NCI-H146 treated with DMSO at 0.1 percent for 48 hours (cell line): ENCODE results near the gene CDH4.

Experiments used
- DNase-seq: peaks from one replicate; lab custom pipeline; 2025; ENCODE audit not compliant: unreplicated experiment; lab: John Stamatoyannopoulos, UW

The CDH4 gene

GRCh38 chr20:61570646-61571195 is 318.7 kb downstream of the CDH4 start:
- DNase-seq, result no peak

GRCh38 chr20:61571221-61571620 is 319.2 kb downstream of the CDH4 start:
- no peak for DNase-seq

- DNase-seq, result no peak
Observed at GRCh38 chr20:61571916-61572711, 320.1 kb downstream of the CDH4 start.

DNA sequence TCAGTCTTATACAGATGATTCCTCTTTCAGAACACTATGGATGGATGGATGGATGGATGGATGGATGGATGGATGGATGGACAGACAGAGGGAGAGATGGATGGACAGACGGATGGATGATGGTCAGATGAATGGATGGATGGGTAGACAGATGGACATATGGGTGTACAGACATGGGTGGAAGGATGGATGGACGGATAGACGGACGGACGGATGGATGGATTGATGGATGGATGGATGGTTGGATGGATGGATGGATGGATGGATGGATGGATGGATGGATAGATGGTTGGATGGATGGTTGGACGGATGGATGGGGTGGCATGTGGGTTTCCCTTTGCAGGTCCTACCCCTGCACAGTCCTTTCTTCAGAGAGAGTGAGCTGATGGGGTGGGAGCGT is 320.7 kb downstream of the CDH4 start:
- DNase-seq, result no peak

GRCh38 chr20:61573415-61574305 is 321.6 kb downstream of the CDH4 start:
- no peak for DNase-seq

DNA sequence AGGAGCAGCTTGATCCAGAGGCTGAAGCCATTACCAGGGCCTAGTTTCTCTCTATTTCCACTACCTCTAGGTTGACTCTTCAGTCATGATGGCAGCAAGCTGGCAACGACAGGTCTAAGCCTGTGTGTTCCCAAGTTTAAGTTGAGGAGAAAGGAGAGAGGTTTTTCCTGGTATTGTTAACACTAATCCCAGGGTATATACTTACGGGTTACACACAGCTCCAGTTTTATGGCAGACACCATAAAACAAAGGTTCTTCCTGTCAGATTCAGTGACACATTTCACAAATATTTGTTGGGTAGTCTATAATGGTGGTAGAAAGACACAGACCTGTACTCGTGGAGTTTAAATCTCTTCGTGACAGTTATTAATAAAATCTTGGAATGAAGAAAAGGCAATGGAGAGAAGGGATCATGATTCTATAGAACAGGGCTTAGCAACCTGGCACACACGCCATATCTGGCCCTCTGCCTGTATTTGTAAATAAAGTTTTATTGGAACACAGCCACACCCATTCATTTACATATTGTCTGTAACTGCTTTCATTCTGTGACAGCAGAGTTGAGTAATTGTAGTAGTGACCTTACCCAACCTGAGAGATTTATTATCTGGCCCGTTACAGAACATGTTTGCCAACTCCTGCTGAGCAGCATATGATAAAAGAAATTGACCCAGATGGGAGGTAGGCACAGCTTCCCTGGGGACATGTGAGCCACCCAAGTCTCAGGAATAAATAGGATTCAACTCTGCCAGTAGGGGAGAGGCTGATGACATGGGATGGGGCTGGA is 323.3 kb downstream of the CDH4 start:
- DNase-seq, result no peak

GRCh38 chr20:61576372-61576771 is 324.3 kb downstream of the CDH4 start:
- no peak for DNase-seq

GRCh38 chr20:61577065-61577464 is 325.0 kb downstream of the CDH4 start:
- DNase-seq, result no peak

GRCh38 chr20:61579908-61580307 is 327.8 kb downstream of the CDH4 start:
- DNase-seq, result no peak

DNA sequence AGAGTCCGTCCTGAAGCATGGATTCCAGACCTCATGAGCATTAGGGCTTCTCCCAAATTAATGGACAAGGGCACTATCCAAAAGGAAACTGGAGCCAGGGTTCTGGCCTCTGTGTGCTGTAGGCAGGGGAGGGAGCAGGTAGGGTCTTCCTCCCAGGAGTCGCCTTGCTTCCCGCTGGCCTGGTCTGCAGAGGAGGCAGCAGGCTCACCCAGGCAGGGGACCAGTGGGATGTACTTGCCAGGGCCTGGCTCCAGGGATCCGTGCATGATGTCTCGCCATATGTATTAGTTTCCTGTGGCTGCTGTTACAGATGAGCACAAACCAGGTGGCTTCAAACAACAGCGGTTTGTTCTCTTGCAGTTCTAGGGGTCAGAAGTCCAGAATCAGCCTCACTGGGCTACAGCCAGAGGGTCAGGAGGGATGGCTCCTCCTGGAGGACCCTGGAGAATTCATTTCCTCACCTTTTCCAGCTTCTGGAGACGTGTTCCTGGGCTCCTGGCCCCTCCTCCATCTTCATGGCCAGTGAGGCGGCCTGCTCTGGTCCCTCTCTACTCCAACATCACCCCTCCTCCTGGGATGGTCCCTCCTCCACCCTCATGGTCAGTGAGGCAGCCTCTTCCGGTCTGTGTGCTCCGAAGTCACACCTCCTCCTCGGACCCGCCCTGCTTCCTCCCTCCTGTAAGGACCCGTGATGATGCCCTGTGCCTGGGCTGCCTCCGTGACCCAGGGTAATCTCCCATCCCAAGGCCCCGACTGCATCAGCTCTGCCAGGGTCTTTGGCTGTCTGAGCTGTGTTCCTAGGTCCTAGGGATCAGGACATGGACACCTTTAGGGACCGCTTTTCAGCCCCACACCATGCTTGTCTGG is 329.1 kb downstream of the CDH4 start:
- DNase-seq, result no peak

DNA sequence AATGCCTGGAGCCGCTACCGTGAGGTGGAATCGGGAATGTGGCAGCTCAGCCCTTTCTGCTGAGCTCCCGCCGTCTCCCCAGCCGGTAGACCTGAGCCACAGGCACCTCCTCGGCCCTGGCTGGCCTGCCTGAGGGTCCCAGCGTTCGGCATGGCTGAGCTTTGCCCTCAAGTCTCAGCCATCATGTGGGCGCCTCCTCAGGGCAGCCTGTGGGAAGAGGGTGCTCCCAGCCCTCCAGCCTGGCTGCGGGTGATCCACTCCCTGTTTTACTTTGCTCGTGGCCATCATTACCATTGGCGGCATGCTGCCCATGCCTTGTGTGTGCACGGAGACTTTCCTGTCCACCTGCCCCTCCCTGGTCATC is 329.7 kb downstream of the CDH4 start:
- DNase-seq, result no peak

DNA sequence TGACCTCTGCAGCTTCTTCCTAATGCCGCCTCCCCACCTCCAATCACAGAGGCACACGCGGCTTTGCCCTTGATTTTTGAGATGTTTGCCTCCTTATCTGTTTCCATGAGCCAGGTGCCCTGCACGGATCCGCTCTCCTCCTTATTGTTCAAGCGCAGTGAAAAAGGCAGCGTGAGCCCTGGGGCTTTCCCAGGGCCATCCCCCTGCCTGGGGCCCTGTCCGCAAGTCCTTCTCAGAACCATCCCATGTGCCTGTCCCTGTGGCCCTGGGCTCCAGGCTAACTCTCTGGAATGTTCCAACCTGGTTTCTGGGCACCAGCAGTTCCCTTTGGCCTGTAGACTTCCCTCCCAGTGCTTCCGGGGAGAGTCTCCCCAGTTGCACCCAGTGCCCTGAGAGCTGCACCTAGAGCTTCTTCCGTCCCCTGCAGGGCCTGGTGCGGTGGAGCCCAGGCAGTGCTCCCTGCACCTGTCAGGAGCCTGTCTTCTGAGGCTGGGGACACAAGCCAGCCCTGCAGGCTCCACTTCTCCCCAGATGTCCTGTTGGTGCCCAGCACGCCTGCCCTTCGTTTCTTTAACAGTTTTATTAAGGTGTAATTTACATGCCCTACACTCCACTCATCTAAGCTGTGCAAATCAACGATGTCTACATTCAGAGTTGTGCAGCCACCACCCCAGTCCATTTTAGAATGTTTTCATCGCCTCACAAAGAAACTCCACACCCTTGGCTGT is 330.3 kb downstream of the CDH4 start:
- no peak for DNase-seq

DNA sequence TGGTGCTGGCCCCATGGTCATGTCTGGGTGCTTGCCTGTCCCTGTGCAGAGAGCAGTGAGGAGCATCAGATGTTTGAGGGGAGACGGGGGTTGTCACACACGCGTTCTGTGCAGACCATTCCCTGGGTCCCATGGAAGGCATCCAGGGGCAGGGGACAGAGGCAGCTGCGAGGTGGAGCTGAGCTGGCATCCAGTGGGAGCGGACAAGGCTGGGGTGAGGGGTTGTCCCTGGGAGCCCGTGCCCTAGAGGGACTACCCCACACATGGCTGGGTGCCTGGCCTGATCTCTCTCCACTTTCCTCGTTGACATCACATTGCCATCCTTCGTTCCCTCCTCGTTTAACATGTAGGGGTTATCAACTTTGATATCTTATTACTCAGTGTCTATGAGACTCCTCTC is 331.3 kb downstream of the CDH4 start:
- DNase-seq, result no peak

DNA sequence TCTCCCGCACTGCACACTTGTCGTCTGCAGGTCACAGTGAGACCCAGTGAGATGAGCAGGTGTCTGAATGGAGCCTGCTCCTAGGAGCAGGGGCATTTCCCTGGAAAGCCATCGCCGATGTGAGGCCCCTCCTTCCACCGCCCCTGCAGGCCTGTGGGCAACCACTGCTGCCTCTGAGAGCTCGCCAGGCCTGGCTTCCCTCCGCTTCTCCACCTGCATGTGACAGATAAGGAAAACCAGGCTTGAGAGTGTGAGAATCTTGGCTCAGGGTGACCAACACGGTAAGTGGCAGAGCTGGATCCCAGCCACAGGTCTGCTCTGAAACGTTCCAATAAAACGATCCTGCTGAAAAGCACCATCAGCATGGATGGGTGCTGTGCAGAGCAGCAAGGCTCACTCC is 332.8 kb downstream of the CDH4 start:
- DNase-seq, result no peak

DNA sequence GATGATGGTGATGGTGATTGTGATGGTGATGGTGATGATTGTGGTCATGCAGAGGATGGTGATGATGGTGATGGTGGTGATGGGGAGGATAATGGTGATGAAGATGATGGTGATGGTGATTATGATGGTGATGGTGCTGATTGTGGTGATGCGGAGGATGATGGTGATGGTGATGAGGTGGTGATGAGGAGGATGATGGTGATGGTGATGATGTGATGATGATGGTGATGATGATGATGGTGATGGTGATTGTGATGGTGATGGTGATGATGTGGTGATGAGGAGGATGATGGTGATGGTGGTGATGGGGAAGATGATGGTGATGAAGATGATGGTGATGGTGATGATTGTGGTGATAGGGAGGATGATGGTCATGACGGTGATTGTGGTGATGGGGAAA is 333.7 kb downstream of the CDH4 start:
- no peak for DNase-seq

DNA sequence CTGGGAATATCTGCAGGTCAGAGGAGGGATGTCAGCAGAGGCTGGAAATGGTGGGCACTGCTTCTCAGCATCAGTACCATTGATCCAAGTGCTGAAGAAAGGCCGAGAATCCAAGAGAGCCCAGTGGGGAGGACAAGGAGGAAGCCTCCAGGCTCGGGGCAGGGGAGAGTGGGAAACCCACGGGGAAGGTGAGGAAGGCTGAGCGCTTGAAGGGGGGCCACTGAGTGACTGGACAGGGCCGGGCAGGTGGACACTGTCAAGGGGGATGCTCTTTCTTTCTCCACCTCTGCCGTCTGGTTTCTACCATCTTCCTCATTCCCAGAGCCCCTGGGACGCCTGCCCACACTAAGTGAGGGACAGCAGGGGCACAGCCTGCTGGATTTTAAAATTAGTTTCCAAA is 335.0 kb downstream of the CDH4 start:
- DNase-seq, result no peak

- no peak for DNase-seq
Observed at GRCh38 chr20:61587681-61588289, 335.7 kb downstream of the CDH4 start.

- DNase-seq, result no peak
Observed at GRCh38 chr20:61588411-61589385, 336.6 kb downstream of the CDH4 start.
